ENCODE data around the gene SAMMSON.

DNA sequence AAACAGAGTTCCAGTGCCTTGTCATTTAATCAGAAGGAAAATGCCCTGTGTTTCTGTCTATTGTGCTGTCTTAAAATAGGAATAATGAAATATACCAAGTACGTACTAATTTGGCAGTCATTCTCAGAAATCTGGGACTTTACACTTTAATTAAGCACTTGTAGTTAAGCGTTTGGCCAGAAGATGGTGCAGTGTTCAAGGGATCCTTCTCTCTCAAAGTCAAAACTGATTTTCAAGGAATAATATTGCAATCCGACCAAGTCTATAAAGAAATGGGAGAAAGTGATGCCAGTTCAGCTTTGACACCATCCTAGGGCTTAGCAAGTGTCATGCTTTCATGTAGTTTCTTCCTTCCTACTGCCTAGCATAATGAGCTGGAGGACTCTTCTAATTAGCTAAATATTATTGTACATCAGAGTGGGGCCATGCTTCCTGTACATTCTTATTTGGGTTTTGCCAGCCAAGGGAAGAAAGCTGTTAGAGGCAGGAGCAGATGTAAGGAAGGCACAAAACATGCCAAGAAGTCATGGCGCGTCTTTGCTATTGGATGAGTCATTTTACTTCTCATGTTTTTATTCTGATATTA lies 64.8 kb downstream of the SAMMSON start:
- TF ChIP-seq, protein P1, sequence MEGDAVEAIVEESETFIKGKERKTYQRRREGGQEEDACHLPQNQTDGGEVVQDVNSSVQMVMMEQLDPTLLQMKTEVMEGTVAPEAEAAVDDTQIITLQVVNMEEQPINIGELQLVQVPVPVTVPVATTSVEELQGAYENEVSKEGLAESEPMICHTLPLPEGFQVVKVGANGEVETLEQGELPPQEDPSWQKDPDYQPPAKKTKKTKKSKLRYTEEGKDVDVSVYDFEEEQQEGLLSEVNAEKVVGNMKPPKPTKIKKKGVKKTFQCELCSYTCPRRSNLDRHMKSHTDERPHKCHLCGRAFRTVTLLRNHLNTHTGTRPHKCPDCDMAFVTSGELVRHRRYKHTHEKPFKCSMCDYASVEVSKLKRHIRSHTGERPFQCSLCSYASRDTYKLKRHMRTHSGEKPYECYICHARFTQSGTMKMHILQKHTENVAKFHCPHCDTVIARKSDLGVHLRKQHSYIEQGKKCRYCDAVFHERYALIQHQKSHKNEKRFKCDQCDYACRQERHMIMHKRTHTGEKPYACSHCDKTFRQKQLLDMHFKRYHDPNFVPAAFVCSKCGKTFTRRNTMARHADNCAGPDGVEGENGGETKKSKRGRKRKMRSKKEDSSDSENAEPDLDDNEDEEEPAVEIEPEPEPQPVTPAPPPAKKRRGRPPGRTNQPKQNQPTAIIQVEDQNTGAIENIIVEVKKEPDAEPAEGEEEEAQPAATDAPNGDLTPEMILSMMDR (IDR thresholded peaks at IDR 0.05): peak; percentile 74
- no peak for TF ChIP-seq EZH2 (IDR thresholded peaks at IDR 0.05; ENCODE audit: borderline replicate concordance, insufficient read depth, low read depth, low read length, poor library complexity, severe bottlenecking)
